Activated B cell treated with CpG ODN at 0.5 μM for 24 hours (primary cell): Measurements from ENCODE around the gene TRAF2. TPM values are rescaled to one million over a fixed set of nuclear protein-coding genes. Genes with fewer than 3 reads are reported as not detected.

ENCODE experiments used
- ATAC-seq: fragments of 200-7000 bp; cut with Tn5 transposase; one replicate; pipeline ENCODE4 v1.10.0; 2021; ENCODE audit warnings: low read depth, mild to moderate bottlenecking, moderate library complexity
- CTCF ChIA-PET: fragments of 350-600 bp; sonication (Branson Sonifier 250); formaldehyde crosslinking; loops from one replicate; lab custom pipeline; 2021; ENCODE audit warnings: antibody characterized with exemption; lab: Charles Lee
- POLR2A ChIA-PET: fragments of 350-600 bp; sonication (Branson Sonifier 250); formaldehyde crosslinking; loops from one replicate; lab custom pipeline; 2021; ENCODE audit warnings: antibody characterized with exemption; lab: Charles Lee
- DNase-seq: peaks from one replicate; pipeline ENCODE4 v3.0.0; 2022
- H3K27ac Mint-ChIP-seq: one replicate; pipeline ENCODE4 v1.8.0; 2020; ENCODE audit warnings: mixed read lengths
- H3K27me3 Mint-ChIP-seq: one replicate; pipeline ENCODE4 v1.8.0; 2021; ENCODE audit warnings: mixed read lengths
- H3K36me3 Mint-ChIP-seq: one replicate; pipeline ENCODE4 v1.8.0; 2021; ENCODE audit warnings: low read depth, mixed read lengths
- H3K4me1 Mint-ChIP-seq: one replicate; pipeline ENCODE4 v1.8.0; 2021; ENCODE audit warnings: mixed read lengths
- H3K4me3 Mint-ChIP-seq: one replicate; pipeline ENCODE4 v1.8.0; 2020; ENCODE audit warnings: mild to moderate bottlenecking, mixed read lengths
- H3K9me3 Mint-ChIP-seq: one replicate; pipeline ENCODE4 v1.8.0; 2020; ENCODE audit warnings: mixed read lengths
- intact Hi-C: fragments of 100-400 bp; cut with micrococcal nuclease; formaldehyde crosslinking; loops from one replicate; pipeline ENCODE4 v1.15.1; 2024
- total RNA-seq: library from RNA; stranded (reverse); gene quantifications from 2 replicates; pipeline ENCODE4 v1.2.3, GENCODE V29; 2022
- TF ChIP-seq, protein P1 (sequence below): fragments of 200-600 bp; IDR thresholded peaks from one replicate; pipeline ENCODE4 v1.8.0; 2022; ENCODE audit warnings: antibody characterized with exemption, mild to moderate bottlenecking

The TRAF2 gene
- total RNA-seq, 1 donor from 2014 or later: 58.2 TPM

DNA sequence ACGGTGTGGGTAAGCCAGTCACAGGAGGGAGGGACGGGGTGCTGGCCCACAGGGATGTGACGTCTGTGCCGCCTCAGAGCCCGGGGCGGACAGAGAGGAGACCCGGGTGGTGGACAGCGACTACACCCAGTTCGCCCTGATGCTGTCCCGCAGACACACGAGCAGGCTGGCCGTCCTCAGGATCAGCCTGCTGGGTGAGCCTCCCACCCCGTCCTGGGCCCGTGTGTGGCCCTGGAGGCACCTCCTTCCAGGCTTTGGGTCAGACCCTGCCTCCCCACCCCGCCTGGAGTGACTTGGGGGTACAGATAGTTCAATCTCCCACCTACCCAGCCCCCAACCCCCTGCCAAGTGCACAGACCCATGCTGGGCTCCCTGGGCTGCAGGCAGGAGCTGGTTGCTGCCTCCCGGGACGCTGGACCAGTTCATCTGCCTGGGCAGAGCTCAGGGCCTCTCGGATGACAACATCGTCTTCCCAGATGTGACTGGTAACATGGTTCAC, 67.5 kb downstream of the TRAF2 start:
- Mint-ChIP-seq H3K9me3 (no peaks in the 10 kb centered on the region), H3K4me1 (peaks cover 5% of the 10 kb centered on the region), H3K36me3 (no peaks in the 10 kb centered on the region), H3K27me3 (peaks cover 2% of the 10 kb centered on the region), H3K4me3 (no peak overlapping the region), H3K27ac (no peak overlapping the region)
- TF ChIP-seq, protein P1, sequence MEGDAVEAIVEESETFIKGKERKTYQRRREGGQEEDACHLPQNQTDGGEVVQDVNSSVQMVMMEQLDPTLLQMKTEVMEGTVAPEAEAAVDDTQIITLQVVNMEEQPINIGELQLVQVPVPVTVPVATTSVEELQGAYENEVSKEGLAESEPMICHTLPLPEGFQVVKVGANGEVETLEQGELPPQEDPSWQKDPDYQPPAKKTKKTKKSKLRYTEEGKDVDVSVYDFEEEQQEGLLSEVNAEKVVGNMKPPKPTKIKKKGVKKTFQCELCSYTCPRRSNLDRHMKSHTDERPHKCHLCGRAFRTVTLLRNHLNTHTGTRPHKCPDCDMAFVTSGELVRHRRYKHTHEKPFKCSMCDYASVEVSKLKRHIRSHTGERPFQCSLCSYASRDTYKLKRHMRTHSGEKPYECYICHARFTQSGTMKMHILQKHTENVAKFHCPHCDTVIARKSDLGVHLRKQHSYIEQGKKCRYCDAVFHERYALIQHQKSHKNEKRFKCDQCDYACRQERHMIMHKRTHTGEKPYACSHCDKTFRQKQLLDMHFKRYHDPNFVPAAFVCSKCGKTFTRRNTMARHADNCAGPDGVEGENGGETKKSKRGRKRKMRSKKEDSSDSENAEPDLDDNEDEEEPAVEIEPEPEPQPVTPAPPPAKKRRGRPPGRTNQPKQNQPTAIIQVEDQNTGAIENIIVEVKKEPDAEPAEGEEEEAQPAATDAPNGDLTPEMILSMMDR: no peak
- POLR2A ChIA-PET: no interaction called here
- no peak for ATAC-seq
- DNase-seq: no peak
- intact Hi-C loops: no loop called here
- CTCF ChIA-PET: no interaction called here

GRCh38 chr9:136954270-136955083, 68.2 kb downstream of the TRAF2 start:
- Mint-ChIP-seq H3K36me3 (no peaks in the 10 kb centered on the region), H3K27me3 (peaks cover 2% of the 10 kb centered on the region), H3K27ac (no peak overlapping the region), H3K4me3 (no peak overlapping the region), H3K4me1 (peaks cover 5% of the 10 kb centered on the region), H3K9me3 (no peaks in the 10 kb centered on the region)
- TF ChIP-seq, protein P1: no peak
- intact Hi-C loops: no loop called here
- no peak for ATAC-seq
- no peak for DNase-seq
- ChIA-PET CTCF (no interaction called here), POLR2A (no interaction called here)

DNA sequence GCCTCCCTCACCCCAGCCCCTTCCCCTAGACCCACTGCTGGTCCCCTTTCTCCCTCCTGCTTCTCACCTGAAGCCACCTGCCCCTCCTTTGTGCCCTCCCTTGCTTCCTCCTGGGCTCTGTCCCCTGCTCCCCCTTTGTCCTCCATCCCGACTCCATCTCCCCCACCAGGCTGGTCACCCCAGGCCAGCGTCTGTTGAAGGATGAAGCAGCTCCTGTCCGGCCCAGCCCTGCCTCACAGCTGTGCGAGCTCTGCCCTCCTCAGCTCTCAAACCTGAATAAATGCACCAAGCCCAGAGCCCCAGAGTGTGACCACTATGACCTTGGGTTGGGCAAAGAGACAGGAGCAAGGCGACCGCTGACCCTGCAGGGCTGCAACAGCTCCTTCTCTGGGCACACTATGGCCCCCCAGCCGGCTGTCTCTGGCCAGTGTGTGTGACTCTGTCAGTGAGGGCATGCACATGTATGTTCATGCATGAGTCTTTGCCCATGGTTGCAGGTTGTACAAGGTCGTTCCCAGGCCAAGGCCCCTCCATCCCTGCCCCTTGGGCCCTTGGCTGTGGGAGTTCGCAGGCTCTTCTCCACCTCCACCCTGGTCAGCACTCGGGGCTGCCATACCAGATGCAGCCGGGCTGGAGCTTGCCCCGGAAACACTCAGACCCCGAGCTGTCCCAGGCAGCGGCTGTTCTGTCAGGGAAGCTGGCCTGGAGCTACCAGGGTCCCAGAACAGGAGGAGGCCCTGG, 69.1 kb downstream of the TRAF2 start:
- TF ChIP-seq, protein P1: no peak
- intact Hi-C loops: no loop called here
- Mint-ChIP-seq H3K36me3 (no peaks in the 10 kb centered on the region), H3K9me3 (no peaks in the 10 kb centered on the region), H3K4me1 (peaks cover 1% of the 10 kb centered on the region), H3K27ac (no peak overlapping the region), H3K27me3 (peaks cover 2% of the 10 kb centered on the region), H3K4me3 (no peak overlapping the region)
- no peak for ATAC-seq
- DNase-seq: no peak
- POLR2A ChIA-PET: no interaction called here
- CTCF ChIA-PET: no interaction called here

GRCh38 chr9:136955943-136956335, 69.6 kb downstream of the TRAF2 start:
- ATAC-seq (no peak), DNase-seq (no peak)
- Mint-ChIP-seq H3K4me1 (no peaks in the 10 kb centered on the region), H3K9me3 (no peaks in the 10 kb centered on the region), H3K36me3 (no peaks in the 10 kb centered on the region), H3K27me3 (peaks cover 2% of the 10 kb centered on the region), H3K27ac (no peak overlapping the region), H3K4me3 (no peak overlapping the region)
- ChIA-PET POLR2A (no interaction called here), CTCF (no interaction called here)
- TF ChIP-seq, protein P1: no peak
- intact Hi-C loops: no loop called here

- ChIA-PET CTCF (no interaction called here), POLR2A (no interaction called here)
- Mint-ChIP-seq H3K36me3 (no peaks in the 10 kb centered on the region), H3K27me3 (peaks cover 2% of the 10 kb centered on the region), H3K4me3 (no peak overlapping the region), H3K4me1 (no peaks in the 10 kb centered on the region), H3K9me3 (no peaks in the 10 kb centered on the region), H3K27ac (no peak overlapping the region)
- no peak for DNase-seq
- intact Hi-C loops: no loop called here
- TF ChIP-seq, protein P1: no peak
- no peak for ATAC-seq
Observed at GRCh38 chr9:136956604-136957003, 70.3 kb downstream of the TRAF2 start.
